ENCODE data around the gene SLC12A5. TPM values are rescaled to one million over a fixed set of nuclear protein-coding genes. Genes with fewer than 3 reads are reported as not detected.
A peak's percentile ranks its signal among the peaks of the same experiment; 100 is the strongest.

The SLC12A5 gene
- total and polyA plus RNA-seq, 12 donors = 0.28 to 1.3 (median 1.0) TPM; not detected in 8

DNA sequence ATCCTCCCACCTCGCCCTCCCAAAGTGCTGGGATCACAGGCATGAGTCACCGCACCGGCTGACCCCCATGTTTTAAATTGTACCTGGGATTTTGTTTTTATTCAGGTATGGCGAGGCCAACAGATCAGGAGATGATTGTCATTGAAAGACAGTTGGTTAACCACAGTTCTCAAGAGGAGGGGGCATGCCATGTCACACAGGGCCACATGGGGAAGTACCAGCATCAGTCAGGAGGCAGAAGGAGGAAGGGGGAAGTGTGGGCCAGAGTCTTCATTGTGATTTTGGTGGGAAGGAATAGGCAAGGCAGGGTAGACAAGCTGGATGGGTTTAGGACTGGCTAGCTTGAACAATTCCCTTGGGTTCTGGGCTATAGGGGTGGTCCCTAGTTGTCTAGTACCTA lies 30.3 kb upstream of the SLC12A5 start:
- Histone ChIP-seq H3K36me3 (no peaks in the 10 kb centered on the region), H3K9me3 (no peaks in the 10 kb centered on the region), H3K4me1 (peaks cover 0 to 54% (median 7%) of the 10 kb centered on the region in 9 donors), H3K27me3 (peaks cover 0 to 82% (median 58%) of the 10 kb centered on the region in 7 donors), H3K27ac (peak overlapping the region in 1 of 10 donors; percentile 81), H3K4me3 (no peak overlapping the region)
- 77 to 80% methylated on average over 4 of the region's 4 CpGs for WGBS, 2 donors
- TF ChIP-seq, protein P1, sequence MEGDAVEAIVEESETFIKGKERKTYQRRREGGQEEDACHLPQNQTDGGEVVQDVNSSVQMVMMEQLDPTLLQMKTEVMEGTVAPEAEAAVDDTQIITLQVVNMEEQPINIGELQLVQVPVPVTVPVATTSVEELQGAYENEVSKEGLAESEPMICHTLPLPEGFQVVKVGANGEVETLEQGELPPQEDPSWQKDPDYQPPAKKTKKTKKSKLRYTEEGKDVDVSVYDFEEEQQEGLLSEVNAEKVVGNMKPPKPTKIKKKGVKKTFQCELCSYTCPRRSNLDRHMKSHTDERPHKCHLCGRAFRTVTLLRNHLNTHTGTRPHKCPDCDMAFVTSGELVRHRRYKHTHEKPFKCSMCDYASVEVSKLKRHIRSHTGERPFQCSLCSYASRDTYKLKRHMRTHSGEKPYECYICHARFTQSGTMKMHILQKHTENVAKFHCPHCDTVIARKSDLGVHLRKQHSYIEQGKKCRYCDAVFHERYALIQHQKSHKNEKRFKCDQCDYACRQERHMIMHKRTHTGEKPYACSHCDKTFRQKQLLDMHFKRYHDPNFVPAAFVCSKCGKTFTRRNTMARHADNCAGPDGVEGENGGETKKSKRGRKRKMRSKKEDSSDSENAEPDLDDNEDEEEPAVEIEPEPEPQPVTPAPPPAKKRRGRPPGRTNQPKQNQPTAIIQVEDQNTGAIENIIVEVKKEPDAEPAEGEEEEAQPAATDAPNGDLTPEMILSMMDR (IDR thresholded peaks at IDR 0.05) = no peak
- ATAC-seq (peak in 7 of 8 donors; percentile 42 to 82 (median 71)), DNase-seq (no peak)
- intact Hi-C loops (cut with DNase I) = no loop called here

DNA sequence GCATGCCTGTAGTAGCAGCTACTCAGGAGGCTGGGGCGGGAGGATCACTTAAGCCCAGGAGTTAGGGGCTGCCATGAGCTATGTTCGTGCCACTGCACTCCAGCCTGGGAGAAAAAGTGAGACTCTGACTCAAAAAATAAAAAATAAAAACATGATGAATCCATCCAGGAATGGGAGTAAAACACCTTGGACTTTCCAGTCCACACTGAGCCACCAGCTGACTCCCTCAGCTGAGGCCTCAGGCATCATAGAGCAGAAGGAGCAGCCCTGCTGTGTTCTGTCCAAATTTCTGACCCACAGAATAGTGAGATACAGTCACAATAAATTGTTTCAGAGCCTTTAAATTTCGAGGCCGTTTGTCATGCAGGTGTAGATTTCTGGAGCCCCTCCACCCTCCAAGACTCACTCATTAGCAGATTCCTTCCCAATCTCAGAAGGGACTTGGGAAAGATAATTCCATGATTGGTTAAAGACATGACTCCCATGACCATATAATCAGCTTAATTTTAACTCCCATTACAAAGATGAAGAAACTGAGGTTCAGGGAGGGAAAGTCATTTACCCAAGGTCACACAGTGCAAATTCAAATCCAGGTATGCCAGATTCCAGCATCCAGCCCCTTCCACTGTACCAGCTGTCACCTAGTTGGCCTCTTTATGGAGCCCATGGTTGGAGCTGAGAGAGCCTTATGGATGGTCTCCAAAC lies 29.3 kb upstream of the SLC12A5 start:
- DNase-seq (no peak), ATAC-seq (no peak)
- 81 to 84% methylated on average over 4 of the region's 4 CpGs for WGBS, 2 donors
- H3K4me1 ChIP-seq = peaks cover 0 to 62% (median 7%) of the 10 kb centered on the region in 9 donors
- H3K9me3 ChIP-seq = no peaks in the 10 kb centered on the region
- H3K27me3 ChIP-seq = peaks cover 0 to 89% (median 60%) of the 10 kb centered on the region in 7 donors
- intact Hi-C loops (cut with DNase I) = no loop called here
- no peaks in the 10 kb centered on the region for H3K36me3 ChIP-seq
- H3K27ac ChIP-seq = no peak overlapping the region
- TF ChIP-seq, protein P1 (IDR thresholded peaks at IDR 0.05) = no peak
- H3K4me3 ChIP-seq = no peak overlapping the region

DNA sequence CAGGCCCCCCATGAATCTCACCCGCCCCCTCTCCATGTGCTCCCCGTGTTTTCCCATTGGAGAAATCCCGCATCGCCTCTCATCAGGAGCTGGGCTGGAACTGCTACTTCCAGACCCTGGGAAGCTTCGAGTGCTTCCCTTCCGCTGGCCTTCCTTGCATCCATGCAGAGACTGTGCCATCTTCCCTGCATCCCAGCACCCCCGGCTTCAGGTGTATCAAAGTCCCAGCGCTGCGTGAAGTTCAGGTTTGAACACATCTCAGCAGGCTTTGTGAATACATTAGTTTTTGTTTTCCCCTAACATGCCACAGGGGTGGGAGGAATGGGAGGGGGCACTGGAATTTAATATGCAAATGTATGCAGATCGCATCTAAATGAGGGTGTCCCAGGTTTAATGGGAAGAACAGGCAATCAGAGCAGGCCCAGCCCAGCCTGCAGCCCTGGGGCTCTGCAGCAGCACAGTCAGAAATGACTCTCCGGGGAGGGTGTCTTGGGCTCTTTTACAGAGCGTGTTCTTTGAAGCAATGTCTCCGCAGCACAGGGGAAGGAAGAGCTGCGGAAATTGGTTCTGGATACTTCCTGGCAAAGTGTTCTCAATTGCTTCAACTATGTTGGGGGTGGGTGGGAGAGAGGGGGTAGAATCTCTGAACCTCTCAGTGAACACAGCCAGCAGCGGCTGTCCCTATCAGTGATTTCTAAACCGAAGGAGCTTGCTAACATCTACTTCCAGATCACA lies 28.6 kb upstream of the SLC12A5 start:
- ATAC-seq = no peak
- Histone ChIP-seq H3K9me3 (no peaks in the 10 kb centered on the region), H3K36me3 (no peaks in the 10 kb centered on the region), H3K4me3 (no peak overlapping the region), H3K27ac (no peak overlapping the region), H3K4me1 (peaks cover 0 to 68% (median 7%) of the 10 kb centered on the region in 9 donors), H3K27me3 (peaks cover 0 to 90% (median 62%) of the 10 kb centered on the region in 7 donors)
- TF ChIP-seq, protein P1 (IDR thresholded peaks at IDR 0.05) = no peak
- 36 to 38% methylated on average over 16 of the region's 16 CpGs for WGBS, 2 donors
- intact Hi-C loops (cut with DNase I) = no loop called here
- DNase-seq = no peak

DNA sequence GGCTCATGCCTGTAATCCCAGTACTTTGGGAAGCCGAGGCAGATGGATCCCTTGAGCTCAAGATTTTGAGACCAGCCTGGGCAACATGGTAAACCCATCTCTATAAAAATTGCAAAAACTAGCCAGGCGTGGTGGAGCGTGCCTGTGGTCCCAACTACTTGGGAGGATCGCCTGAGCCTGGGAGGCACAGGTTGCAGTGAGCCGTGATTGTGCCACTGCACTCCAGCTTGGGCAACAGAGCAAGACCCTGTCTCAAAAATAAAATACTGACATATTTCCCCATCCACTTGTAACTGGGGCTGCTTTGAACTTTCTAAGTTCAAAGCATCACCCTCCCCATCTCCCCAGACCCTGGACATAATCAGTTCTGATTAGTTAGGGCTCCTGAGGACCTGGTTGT lies 27.5 kb upstream of the SLC12A5 start:
- Histone ChIP-seq H3K4me3 (no peak overlapping the region), H3K27me3 (peaks cover 0 to 96% (median 63%) of the 10 kb centered on the region in 7 donors), H3K36me3 (no peaks in the 10 kb centered on the region), H3K27ac (no peak overlapping the region), H3K4me1 (peaks cover 0 to 78% (median 7%) of the 10 kb centered on the region in 9 donors), H3K9me3 (no peaks in the 10 kb centered on the region)
- ATAC-seq (no peak), DNase-seq (no peak)
- TF ChIP-seq, protein P1 (IDR thresholded peaks at IDR 0.05) = no peak
- intact Hi-C loops (cut with DNase I) = no loop called here
- 94% methylated on average over 5 of the region's 5 CpGs for WGBS, 2 donors

Data from heart right ventricle (tissue), 16 donors.